GM12865 (cell line): ENCODE results near the gene R3HCC1L.

Experiments used
- DNase-seq: peaks from one replicate; pipeline ENCODE4 v3.0.0; 2010; ENCODE audit warnings: low read depth
- H3K4me3 ChIP-seq: 2 replicates; pipeline ENCODE4 v1.5.1; 2011; ENCODE audit warnings: mild to moderate bottlenecking, low read depth, low read length, control low read depth
- TF ChIP-seq, protein P1 (sequence below): IDR thresholded peaks from 2 replicates; pipeline ENCODE4 v1.5.1; 2011; ENCODE audit warnings: low read length, control low read depth, low read depth, inconsistent platforms; ENCODE audit not compliant: insufficient read depth; ENCODE audit errors: missing control alignments

Gene R3HCC1L

DNA sequence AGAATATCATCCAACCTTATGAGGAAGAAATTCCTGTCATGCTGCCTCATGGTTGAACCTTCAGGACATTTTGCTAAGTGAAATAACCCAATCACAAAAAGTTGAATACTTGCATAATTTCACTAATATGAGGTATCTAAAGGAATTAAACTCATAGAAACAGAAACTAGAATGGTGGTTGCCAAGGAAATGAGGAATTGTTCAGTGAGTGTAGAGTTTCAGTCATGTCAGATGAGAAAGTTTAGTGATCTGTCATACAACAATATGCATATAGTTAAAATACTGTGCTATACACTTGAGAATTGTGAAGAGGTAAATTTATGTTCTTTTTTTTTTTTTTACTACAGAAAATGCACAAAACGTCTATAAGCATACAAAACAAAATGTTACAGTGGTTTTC lies 60.7 kb downstream of the R3HCC1L start:
- TF ChIP-seq, protein P1, sequence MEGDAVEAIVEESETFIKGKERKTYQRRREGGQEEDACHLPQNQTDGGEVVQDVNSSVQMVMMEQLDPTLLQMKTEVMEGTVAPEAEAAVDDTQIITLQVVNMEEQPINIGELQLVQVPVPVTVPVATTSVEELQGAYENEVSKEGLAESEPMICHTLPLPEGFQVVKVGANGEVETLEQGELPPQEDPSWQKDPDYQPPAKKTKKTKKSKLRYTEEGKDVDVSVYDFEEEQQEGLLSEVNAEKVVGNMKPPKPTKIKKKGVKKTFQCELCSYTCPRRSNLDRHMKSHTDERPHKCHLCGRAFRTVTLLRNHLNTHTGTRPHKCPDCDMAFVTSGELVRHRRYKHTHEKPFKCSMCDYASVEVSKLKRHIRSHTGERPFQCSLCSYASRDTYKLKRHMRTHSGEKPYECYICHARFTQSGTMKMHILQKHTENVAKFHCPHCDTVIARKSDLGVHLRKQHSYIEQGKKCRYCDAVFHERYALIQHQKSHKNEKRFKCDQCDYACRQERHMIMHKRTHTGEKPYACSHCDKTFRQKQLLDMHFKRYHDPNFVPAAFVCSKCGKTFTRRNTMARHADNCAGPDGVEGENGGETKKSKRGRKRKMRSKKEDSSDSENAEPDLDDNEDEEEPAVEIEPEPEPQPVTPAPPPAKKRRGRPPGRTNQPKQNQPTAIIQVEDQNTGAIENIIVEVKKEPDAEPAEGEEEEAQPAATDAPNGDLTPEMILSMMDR = no peak
- peak; percentile 5 for DNase-seq
- no peak overlapping the region for H3K4me3 ChIP-seq

DNA sequence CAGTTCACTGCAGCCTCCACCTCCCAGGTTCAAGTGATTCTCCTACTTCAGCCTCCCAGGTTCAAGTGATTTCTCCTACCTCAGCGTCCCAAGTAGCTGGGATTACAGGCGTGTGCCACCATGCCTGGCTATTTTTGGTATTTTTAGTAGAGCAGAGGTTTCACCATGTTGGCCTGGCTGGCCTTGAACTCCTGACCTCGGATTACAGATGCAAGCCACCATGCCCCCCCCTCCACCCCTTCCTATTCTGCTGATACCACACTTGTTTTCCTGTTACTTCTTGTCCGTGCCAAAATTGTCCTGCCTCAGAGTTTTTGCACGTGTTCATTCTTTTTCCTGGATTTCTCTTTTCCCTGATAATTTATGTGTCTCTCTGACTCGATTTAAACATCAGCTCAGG lies 62.5 kb downstream of the R3HCC1L start:
- H3K4me3 ChIP-seq = no peak overlapping the region
- TF ChIP-seq, protein P1 = no peak
- DNase-seq = no peak

DNA sequence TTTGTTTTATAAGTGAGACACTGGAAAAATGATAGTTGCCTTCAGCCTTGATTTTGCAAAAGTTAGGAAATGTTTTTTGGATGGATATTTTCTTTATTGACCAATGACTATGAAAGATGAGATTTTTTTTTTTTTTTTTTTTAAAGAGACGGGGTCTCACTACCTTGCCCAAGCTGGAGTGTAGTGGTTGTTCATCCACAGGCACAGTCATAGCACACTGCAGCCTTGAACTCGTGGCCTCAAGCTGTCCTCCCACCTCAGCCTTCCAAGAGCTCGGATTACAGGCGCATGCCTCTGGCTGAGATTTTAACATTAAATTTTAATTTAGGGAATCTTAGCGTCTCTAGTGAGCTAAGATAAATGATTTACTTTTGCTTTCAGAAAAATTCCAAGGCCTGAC lies 67.3 kb downstream of the R3HCC1L start:
- no peak overlapping the region for H3K4me3 ChIP-seq
- TF ChIP-seq, protein P1 = no peak
- DNase-seq = no peak

DNA sequence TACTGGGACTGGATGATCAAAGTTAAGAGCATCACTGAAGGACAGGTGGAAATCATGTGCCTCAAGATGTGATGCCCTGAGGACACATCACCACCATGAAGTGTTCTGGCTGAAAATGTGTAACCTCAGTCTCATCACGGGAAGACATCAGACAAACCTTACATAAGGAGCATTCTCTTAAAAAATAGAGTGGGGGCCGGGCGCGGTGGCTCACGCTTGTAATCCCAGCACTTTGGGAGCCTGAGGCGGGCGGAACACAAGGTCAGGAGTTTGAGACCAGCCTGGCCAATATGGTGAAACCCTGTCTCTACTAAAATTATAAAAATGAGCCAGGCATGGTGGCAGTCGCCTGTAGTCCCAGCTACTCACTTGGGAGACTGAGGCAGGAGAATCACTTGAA lies 67.9 kb downstream of the R3HCC1L start:
- DNase-seq = no peak
- TF ChIP-seq, protein P1 = no peak
- no peak overlapping the region for H3K4me3 ChIP-seq

DNA sequence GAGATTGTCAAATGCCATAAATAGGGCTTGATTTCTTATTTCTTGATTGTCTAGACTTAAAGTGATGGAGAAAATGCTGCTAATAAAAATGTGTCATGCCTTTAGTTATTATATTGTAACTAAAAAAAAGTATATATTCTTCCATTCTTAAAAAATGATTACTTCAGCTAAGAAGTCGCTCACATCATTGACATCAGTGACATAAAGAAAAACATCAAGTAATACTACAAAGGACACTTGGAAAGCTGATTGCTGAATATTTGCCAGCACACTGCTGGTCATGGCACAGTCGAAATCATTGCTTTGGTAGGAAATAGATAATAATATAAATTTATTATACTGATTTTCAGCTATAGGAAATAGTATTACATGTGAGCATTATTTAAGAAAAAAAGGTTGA lies 70.9 kb downstream of the R3HCC1L start:
- TF ChIP-seq, protein P1 = no peak
- DNase-seq = no peak

DNA sequence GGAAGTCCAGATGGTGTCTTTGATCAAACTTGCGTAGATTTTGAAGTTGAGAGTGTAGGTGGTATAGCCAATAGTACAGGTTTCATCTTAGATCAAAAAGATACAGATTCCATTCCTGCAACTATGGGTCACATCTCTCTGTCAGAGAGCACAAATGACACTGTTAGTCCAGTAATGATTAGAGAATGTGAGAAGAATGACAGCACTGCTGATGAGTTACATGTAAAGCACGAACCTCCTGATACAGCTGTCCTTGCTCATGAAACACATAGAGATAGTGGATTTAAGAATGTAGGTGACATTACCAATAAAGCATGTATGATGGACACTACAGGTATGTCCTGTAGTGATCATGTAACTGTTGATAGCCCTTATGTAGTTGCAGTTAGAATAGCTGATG lies 74.5 kb downstream of the R3HCC1L start:
- H3K4me3 ChIP-seq = no peak overlapping the region
- no peak for DNase-seq
- TF ChIP-seq, protein P1 = no peak

More for the DNA sequence above, 70.9 kb downstream of the R3HCC1L start:
- no peak overlapping the region for H3K4me3 ChIP-seq

DNA sequence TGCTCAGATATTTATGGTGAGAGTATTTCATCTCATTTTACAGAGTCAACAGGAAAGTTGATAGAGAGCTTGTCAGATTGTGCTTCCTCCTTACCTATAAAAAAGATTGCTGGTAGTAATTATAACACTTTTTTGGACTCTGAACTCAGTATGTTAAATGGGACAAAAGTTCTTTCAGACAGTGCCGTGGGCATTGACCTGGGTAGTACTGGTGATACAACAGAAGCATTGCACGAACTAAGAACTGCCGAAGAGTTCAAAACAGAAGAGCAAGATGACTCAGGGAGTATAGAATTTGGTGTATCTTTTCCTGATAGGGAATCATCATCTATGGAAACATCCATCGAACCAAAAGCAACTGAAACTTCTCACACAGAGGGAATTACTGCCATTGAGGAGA lies 75.0 kb downstream of the R3HCC1L start:
- DNase-seq = no peak
- TF ChIP-seq, protein P1 = no peak
- no peak overlapping the region for H3K4me3 ChIP-seq
